ENCODE data around the gene PEF1. TPM values are rescaled to one million over a fixed set of nuclear protein-coding genes. Genes with fewer than 3 reads are reported as not detected.

The PEF1 gene
- total RNA-seq, 1 donor from 2014 or later = 24.3 TPM

GRCh38 chr1:31586376-31587327 is 58.0 kb downstream of the PEF1 start:
- DNase-seq (ENCODE audit: low spot score) (no peak), ATAC-seq (no peak)

- ATAC-seq = no peak
- no peak for DNase-seq (ENCODE audit: low spot score)
These were observed 58.8 kb downstream of the PEF1 start for GRCh38 chr1:31585736-31586365.

- DNase-seq (ENCODE audit: low spot score) (no peak), ATAC-seq (no peak)
These were observed 59.6 kb downstream of the PEF1 start for GRCh38 chr1:31584869-31585735.

- ATAC-seq = peak; percentile 58
These were observed 60.4 kb downstream of the PEF1 start for GRCh38 chr1:31583995-31584868.

GRCh38 chr1:31583082-31583994 is 61.3 kb downstream of the PEF1 start:
- ATAC-seq (no peak), DNase-seq (ENCODE audit: low spot score) (peak; percentile 40)

More at GRCh38 chr1:31583995-31584868, 60.4 kb downstream of the PEF1 start:
- peak; percentile 75 for DNase-seq (ENCODE audit: low spot score)

GRCh38 chr1:31581821-31582810 is 62.6 kb downstream of the PEF1 start:
- no peak for ATAC-seq
- no peak for DNase-seq (ENCODE audit: low spot score)

- ATAC-seq = no peak
- DNase-seq (ENCODE audit: low spot score) = no peak
These were observed 63.6 kb downstream of the PEF1 start for GRCh38 chr1:31580891-31581603.

- no peak for ATAC-seq
- peak; percentile 38 for DNase-seq (ENCODE audit: low spot score)
These were observed 64.2 kb downstream of the PEF1 start for GRCh38 chr1:31580513-31580870.

Other genes with a start within 250 kb of the PEF1 start
- gene SERINC2, start 231.7 kb downstream of the PEF1 start, total RNA-seq = 69.1 TPM
- 12.0 TPM for gene TINAGL1, start 68.4 kb downstream of the PEF1 start, total RNA-seq
- gene HCRTR1, start 27.2 kb downstream of the PEF1 start, total RNA-seq = not detected
- gene COL16A1, start 59.1 kb upstream of the PEF1 start, total RNA-seq = 1.9 TPM
- gene ADGRB2, start 119.5 kb upstream of the PEF1 start, total RNA-seq = not detected
- 0.08 TPM for gene SPOCD1, start 171.1 kb upstream of the PEF1 start, total RNA-seq